HCT116 (cell line): ENCODE measurements around the gene GYS1. TPM values are rescaled to one million over a fixed set of nuclear protein-coding genes. Genes with fewer than 3 reads are reported as not detected.

Source experiments
- ATAC-seq: fragments of 200-7000 bp; cut with Tn5 transposase; 2 replicates; pipeline ENCODE4 v1.9.1; 2020; ENCODE audit warnings: mild to moderate bottlenecking, moderate library complexity
- BruUV-seq: library from RNA; stranded (reverse); fragments of 400-500 nt; replicated peaks from 2 replicates; lab custom pipeline; 2021; lab: Mats Ljungman, UMichigan
- CTCF ChIA-PET: fragments of 300-600 bp; sonication (Branson Sonifier 250); formaldehyde crosslinking; loops from one replicate; lab custom pipeline; 2021; ENCODE audit warnings: antibody characterized with exemption; lab: Charles Lee
- POLR2A ChIA-PET: fragments of 300-600, 350-600 bp; sonication (Branson Sonifier 250); formaldehyde crosslinking; loops from one replicate; lab custom pipeline; 2021; ENCODE audit warnings: antibody characterized with exemption; lab: Charles Lee
- RAD21 ChIA-PET, 2 experiments: fragments of 300-600 bp; sonication (Branson Sonifier 250); formaldehyde crosslinking; loops; one replicate each; lab custom pipeline; 2023; ENCODE audit warnings: low total read pairs in 2 of 2; ENCODE audit not compliant: uncharacterized antibody in 2 of 2, unreplicated experiment in 2 of 2, low non-redundant PET in 1 of 2; lab: Charles Lee
- DNase-seq: peaks from one replicate; pipeline ENCODE4 v3.0.0-alpha.2; 2010; ENCODE audit warnings: low read depth, low spot score
- H2AFZ ChIP-seq: fragments of 200-600 bp; shearing (Covaris generic), sonication (generic); 2 replicates; pipeline ENCODE4 v1.6.1; 2017; ENCODE audit warnings: low read depth, mixed run types, mixed read lengths, antibody characterized with exemption, low read length; ENCODE audit not compliant: poor library complexity, severe bottlenecking
- H3K27ac ChIP-seq: 2 replicates; pipeline ENCODE4 v1.5.1; 2012; ENCODE audit warnings: low read depth, low read length
- H3K27me3 ChIP-seq: fragments of 200-600 bp; sonication (generic); 2 replicates; pipeline ENCODE4 v1.6.1; 2016; ENCODE audit warnings: mixed run types, low read length, mixed read lengths; ENCODE audit not compliant: insufficient read depth
- H3K36me3 ChIP-seq, 2 experiments: fragments of 200-500 bp in 1 of 2; fragments of 200-600 bp in 1 of 2; sonication (Bioruptor generic) in 1 of 2; sonication (generic) in 1 of 2; 2 replicates each; pipeline versions ENCODE4 v1.5.1 to v1.6.1; 2014 to 2016; ENCODE audit warnings: low read length in 2 of 2, inconsistent platforms in 1 of 2, mixed read lengths in 1 of 2, mixed run types in 1 of 2; ENCODE audit not compliant: insufficient read depth in 2 of 2, control insufficient read depth in 1 of 2
- H3K4me1 ChIP-seq, 2 experiments: fragments of 200-600 bp in 1 of 2; sonication (generic) in 1 of 2; 2 replicates each; pipeline versions ENCODE4 v1.5.1 to v1.6.1; 2012 to 2017; ENCODE audit warnings: low read length in 2 of 2, inconsistent platforms in 1 of 2, mild to moderate bottlenecking in 1 of 2, mixed read lengths in 1 of 2, mixed run types in 1 of 2, moderate library complexity in 1 of 2; ENCODE audit not compliant: insufficient read depth in 2 of 2, control insufficient read depth in 1 of 2
- H3K4me2 ChIP-seq: fragments of 200-600 bp; sonication (generic); 2 replicates; pipeline ENCODE4 v1.6.1; 2017; ENCODE audit warnings: mixed run types, low read length, mixed read lengths
- H3K4me3 ChIP-seq, 2 experiments: fragments of 200-600 bp in 1 of 2; sonication (generic) in 1 of 2; replicated peaks in 1 of 2; 2 replicates each; pipeline ENCODE4 v1.5.1; 2011 to 2016; ENCODE audit warnings: low read length in 2 of 2, control low read depth in 1 of 2, low read depth in 1 of 2, mild to moderate bottlenecking in 1 of 2, mixed read lengths in 1 of 2, mixed run types in 1 of 2
- H3K79me2 ChIP-seq: fragments of 200-600 bp; sonication (generic); 2 replicates; pipeline ENCODE4 v1.6.1; 2017; ENCODE audit warnings: mild to moderate bottlenecking, mixed run types, low read length, moderate library complexity, mixed read lengths; ENCODE audit not compliant: insufficient read depth
- H3K9ac ChIP-seq: fragments of 200-600 bp; sonication (generic); 2 replicates; pipeline ENCODE4 v1.6.1; 2016; ENCODE audit warnings: low read length, mixed read lengths
- H3K9me2 ChIP-seq: fragments of 200-600 bp; sonication (generic), shearing (Covaris generic); 2 replicates; pipeline ENCODE4 v1.6.1; 2017; ENCODE audit warnings: mixed run types, mild to moderate bottlenecking, moderate library complexity; ENCODE audit not compliant: insufficient read depth
- H3K9me3 ChIP-seq, 2 experiments: fragments of 200-500 bp in 1 of 2; fragments of 200-600 bp in 1 of 2; sonication (Bioruptor generic) in 1 of 2; sonication (generic) in 1 of 2; 2 replicates each; pipeline ENCODE4 v1.6.1; 2014 to 2017; ENCODE audit warnings: low read length in 2 of 2, mixed read lengths in 2 of 2, inconsistent platforms in 1 of 2, low read depth in 1 of 2, mild to moderate bottlenecking in 1 of 2, mixed run types in 1 of 2, moderate library complexity in 1 of 2; ENCODE audit not compliant: control insufficient read depth in 1 of 2, insufficient read depth in 1 of 2
- H4K20me1 ChIP-seq: fragments of 200-600 bp; sonication (generic), shearing (Covaris generic); 2 replicates; pipeline ENCODE4 v1.6.1; 2017; ENCODE audit warnings: mixed run types, mild to moderate bottlenecking, moderate library complexity; ENCODE audit not compliant: insufficient read depth
- CEBPB ChIP-seq: IDR thresholded peaks from 2 replicates; pipeline ENCODE4 v1.6.1; 2012; ENCODE audit warnings: low read depth
- ELF1 ChIP-seq: IDR thresholded peaks from 2 replicates; pipeline ENCODE4 v1.6.1; 2012; ENCODE audit warnings: low read depth, borderline replicate concordance
- EZH2 ChIP-seq: fragments of 200-600 bp; sonication (generic); IDR thresholded peaks from 2 replicates; pipeline ENCODE4 v1.6.1; 2017; ENCODE audit warnings: antibody characterized with exemption, mixed run types
- EZH2phosphoT487 ChIP-seq: fragments of 200-600 bp; IDR thresholded peaks from 2 replicates; pipeline ENCODE4 v1.6.1; 2018; ENCODE audit warnings: antibody characterized with exemption, borderline replicate concordance
- FOSL1 ChIP-seq: IDR thresholded peaks from 2 replicates; pipeline ENCODE4 v1.6.1; 2012; ENCODE audit warnings: low read depth
- JUND ChIP-seq: IDR thresholded peaks from 2 replicates; pipeline ENCODE4 v1.6.1; 2012
- POLR2AphosphoS5 ChIP-seq: IDR thresholded peaks from 2 replicates; pipeline ENCODE4 v1.6.1; 2011; ENCODE audit warnings: mild to moderate bottlenecking, low read depth, low read length, moderate library complexity
- RAD21 ChIP-seq: IDR thresholded peaks from 2 replicates; pipeline ENCODE4 v1.6.1; 2012; ENCODE audit warnings: low read depth, mild to moderate bottlenecking
- SIN3A ChIP-seq: IDR thresholded peaks from 2 replicates; pipeline ENCODE4 v1.6.1; 2012; ENCODE audit warnings: low read depth
- SRF ChIP-seq: IDR thresholded peaks from 2 replicates; pipeline ENCODE4 v1.6.1; 2012; ENCODE audit warnings: low read depth
- intact Hi-C: fragments of 100-400 bp; cut with micrococcal nuclease; formaldehyde crosslinking; loops from 2 replicates; pipeline ENCODE4 v1.10.0; 2022
- total RNA-seq: library from RNA; stranded (reverse); gene quantifications from one replicate; pipeline ENCODE4 v1.2.1, GENCODE V29; 2021; ENCODE audit not compliant: unreplicated experiment
- TF ChIP-seq, protein P1 (sequence below): IDR thresholded peaks from 2 replicates; pipeline ENCODE4 v1.6.1; 2012; ENCODE audit warnings: low read depth
- TF ChIP-seq, protein P2 (sequence below): IDR thresholded peaks from 2 replicates; pipeline ENCODE4 v1.6.1; 2012
- TF ChIP-seq, protein P3 (sequence below): IDR thresholded peaks from 2 replicates; pipeline ENCODE4 v1.6.1; 2011; ENCODE audit warnings: mild to moderate bottlenecking, low read length, moderate library complexity; ENCODE audit not compliant: insufficient replicate concordance; ENCODE audit errors: extremely low read depth
- TF ChIP-seq, protein P4 (sequence below): IDR thresholded peaks from 2 replicates; pipeline ENCODE4 v1.6.1; 2012

Gene GYS1
- total RNA-seq, 1 experiment from 2014 or later, result 50.7 TPM

DNA sequence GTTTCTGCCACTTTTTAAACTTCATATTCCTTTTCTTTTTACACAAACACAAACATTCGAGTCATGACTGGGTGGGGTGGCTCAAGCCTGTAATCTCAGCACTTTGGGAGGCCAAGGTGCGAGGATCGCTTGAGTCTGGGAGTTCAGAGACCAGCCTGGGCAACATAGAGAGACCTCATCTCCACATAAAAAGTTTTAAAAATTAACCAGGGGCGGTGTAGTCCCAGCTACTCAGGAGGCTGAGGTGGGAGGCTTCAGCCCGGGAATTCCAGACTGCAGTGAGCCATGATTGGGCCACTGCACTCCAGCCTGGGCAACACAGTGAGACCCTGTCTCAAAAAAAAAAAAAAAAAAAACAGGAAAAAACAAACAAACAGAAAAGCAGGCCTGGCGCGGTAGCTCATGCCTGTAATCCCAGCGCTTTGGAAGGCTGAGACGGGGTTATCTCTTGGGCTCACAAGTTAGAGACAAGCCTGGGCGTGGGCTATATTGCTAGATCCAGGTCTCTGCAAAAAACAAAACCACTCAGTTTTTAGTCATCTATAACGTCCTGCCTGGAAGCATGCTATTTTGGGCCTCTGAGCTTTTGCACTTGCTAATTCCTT lies 39.0 kb downstream of the GYS1 start:
- no peak for TF ChIP-seq JUND
- TF ChIP-seq RAD21, result no peak
- no peak for TF ChIP-seq EZH2
- no peak for TF ChIP-seq SRF
- TF ChIP-seq, protein P1, sequence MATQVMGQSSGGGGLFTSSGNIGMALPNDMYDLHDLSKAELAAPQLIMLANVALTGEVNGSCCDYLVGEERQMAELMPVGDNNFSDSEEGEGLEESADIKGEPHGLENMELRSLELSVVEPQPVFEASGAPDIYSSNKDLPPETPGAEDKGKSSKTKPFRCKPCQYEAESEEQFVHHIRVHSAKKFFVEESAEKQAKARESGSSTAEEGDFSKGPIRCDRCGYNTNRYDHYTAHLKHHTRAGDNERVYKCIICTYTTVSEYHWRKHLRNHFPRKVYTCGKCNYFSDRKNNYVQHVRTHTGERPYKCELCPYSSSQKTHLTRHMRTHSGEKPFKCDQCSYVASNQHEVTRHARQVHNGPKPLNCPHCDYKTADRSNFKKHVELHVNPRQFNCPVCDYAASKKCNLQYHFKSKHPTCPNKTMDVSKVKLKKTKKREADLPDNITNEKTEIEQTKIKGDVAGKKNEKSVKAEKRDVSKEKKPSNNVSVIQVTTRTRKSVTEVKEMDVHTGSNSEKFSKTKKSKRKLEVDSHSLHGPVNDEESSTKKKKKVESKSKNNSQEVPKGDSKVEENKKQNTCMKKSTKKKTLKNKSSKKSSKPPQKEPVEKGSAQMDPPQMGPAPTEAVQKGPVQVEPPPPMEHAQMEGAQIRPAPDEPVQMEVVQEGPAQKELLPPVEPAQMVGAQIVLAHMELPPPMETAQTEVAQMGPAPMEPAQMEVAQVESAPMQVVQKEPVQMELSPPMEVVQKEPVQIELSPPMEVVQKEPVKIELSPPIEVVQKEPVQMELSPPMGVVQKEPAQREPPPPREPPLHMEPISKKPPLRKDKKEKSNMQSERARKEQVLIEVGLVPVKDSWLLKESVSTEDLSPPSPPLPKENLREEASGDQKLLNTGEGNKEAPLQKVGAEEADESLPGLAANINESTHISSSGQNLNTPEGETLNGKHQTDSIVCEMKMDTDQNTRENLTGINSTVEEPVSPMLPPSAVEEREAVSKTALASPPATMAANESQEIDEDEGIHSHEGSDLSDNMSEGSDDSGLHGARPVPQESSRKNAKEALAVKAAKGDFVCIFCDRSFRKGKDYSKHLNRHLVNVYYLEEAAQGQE, result no peak
- no peak for TF ChIP-seq POLR2AphosphoS5
- no peak for TF ChIP-seq EZH2phosphoT487
- TF ChIP-seq CEBPB, result no peak
- TF ChIP-seq, protein P2, sequence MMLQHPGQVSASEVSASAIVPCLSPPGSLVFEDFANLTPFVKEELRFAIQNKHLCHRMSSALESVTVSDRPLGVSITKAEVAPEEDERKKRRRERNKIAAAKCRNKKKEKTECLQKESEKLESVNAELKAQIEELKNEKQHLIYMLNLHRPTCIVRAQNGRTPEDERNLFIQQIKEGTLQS, result no peak
- TF ChIP-seq, protein P3, sequence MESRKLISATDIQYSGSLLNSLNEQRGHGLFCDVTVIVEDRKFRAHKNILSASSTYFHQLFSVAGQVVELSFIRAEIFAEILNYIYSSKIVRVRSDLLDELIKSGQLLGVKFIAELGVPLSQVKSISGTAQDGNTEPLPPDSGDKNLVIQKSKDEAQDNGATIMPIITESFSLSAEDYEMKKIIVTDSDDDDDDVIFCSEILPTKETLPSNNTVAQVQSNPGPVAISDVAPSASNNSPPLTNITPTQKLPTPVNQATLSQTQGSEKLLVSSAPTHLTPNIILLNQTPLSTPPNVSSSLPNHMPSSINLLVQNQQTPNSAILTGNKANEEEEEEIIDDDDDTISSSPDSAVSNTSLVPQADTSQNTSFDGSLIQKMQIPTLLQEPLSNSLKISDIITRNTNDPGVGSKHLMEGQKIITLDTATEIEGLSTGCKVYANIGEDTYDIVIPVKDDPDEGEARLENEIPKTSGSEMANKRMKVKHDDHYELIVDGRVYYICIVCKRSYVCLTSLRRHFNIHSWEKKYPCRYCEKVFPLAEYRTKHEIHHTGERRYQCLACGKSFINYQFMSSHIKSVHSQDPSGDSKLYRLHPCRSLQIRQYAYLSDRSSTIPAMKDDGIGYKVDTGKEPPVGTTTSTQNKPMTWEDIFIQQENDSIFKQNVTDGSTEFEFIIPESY, result no peak
- no peak for TF ChIP-seq ELF1
- TF ChIP-seq, protein P4, sequence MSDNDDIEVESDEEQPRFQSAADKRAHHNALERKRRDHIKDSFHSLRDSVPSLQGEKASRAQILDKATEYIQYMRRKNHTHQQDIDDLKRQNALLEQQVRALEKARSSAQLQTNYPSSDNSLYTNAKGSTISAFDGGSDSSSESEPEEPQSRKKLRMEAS, result no peak
- TF ChIP-seq SIN3A, result no peak
- no peak for TF ChIP-seq FOSL1
- TSS peak; percentile 96 for BruUV-seq
- ChIA-PET RAD21 (no interaction called here), CTCF (interaction anchor here (1.2 kb wide), 1 partner anchor 17 kb away, joined by 5 read pairs; no protein-coding TSS in a partner anchor), POLR2A (interaction anchor here (0.6 to 1.5 kb wide), 7 partner anchors 17 to 83 kb away, joined by 3 to 7 read pairs (median 3); partner anchors contain the start of genes DHDH, NUCB1 and PPP1R15A)
- peaks cover 0 to 4% of the 10 kb centered on the region in 2 experiments; a peak in 1 of 4 replicates for H3K36me3 ChIP-seq
- no peaks in the 10 kb centered on the region for H3K9me3 ChIP-seq
- H3K9me2 ChIP-seq, result no peaks in the 10 kb centered on the region
- peak overlapping the region; percentile 92 for H3K27ac ChIP-seq
- peak overlapping the region; percentile 94 for H3K9ac ChIP-seq
- peaks cover 5 to 19% of the 10 kb centered on the region in 2 experiments; a peak in 3 of 4 replicates for H3K4me1 ChIP-seq
- peak overlapping the region; percentile 41 to 98 for H3K4me3 ChIP-seq
- H3K4me2 ChIP-seq, result peak overlapping the region; percentile 76
- ATAC-seq (no peak), DNase-seq (no peak)
- intact Hi-C loops, result no loop called here
- peak overlapping the region; percentile 4 for H2AFZ ChIP-seq
- H3K79me2 ChIP-seq, result peaks cover 16% of the 10 kb centered on the region
- no peaks in the 10 kb centered on the region for H4K20me1 ChIP-seq
- no peaks in the 10 kb centered on the region for H3K27me3 ChIP-seq
